HG03354 (cell line): ENCODE results near the gene GRK5.
A peak's percentile ranks its signal among the peaks of the same experiment; 100 is the strongest.

Experiments used
- ATAC-seq: cut with Tn5 transposase; IDR thresholded peaks from one replicate; pipeline ENCODE4 v1.9.1; 2021; ENCODE audit warnings: mild to moderate bottlenecking; ENCODE audit not compliant: unreplicated experiment, poor library complexity, severe bottlenecking

The GRK5 gene

GRCh38 chr10:119289227-119289920, 82.0 kb downstream of the GRK5 start:
- no peak for ATAC-seq

- no peak for ATAC-seq
Measured at GRCh38 chr10:119290301-119291048, 83.1 kb downstream of the GRK5 start.

- ATAC-seq = no peak
Measured at GRCh38 chr10:119291223-119291900, 84.0 kb downstream of the GRK5 start.

GRCh38 chr10:119292968-119293760, 85.8 kb downstream of the GRK5 start:
- no peak for ATAC-seq

- no peak for ATAC-seq
Measured at GRCh38 chr10:119296703-119297102, 89.3 kb downstream of the GRK5 start.

GRCh38 chr10:119297207-119297968, 90.0 kb downstream of the GRK5 start:
- no peak for ATAC-seq

- ATAC-seq = no peak
Measured at GRCh38 chr10:119298810-119299209, 91.4 kb downstream of the GRK5 start.

GRCh38 chr10:119299531-119299930, 92.2 kb downstream of the GRK5 start:
- ATAC-seq = peak; percentile 52

GRCh38 chr10:119301397-119301796, 94.0 kb downstream of the GRK5 start:
- no peak for ATAC-seq

- no peak for ATAC-seq
Measured at GRCh38 chr10:119302172-119302571, 94.8 kb downstream of the GRK5 start.

GRCh38 chr10:119302591-119303253, 95.4 kb downstream of the GRK5 start:
- ATAC-seq = no peak

- ATAC-seq = no peak
Measured at GRCh38 chr10:119303886-119304285, 96.5 kb downstream of the GRK5 start.

GRCh38 chr10:119304541-119304940, 97.2 kb downstream of the GRK5 start:
- ATAC-seq = no peak

GRCh38 chr10:119305860-119306513, 98.6 kb downstream of the GRK5 start:
- ATAC-seq = peak; percentile 69

GRCh38 chr10:119306514-119306951, 99.2 kb downstream of the GRK5 start:
- ATAC-seq = peak; percentile 88

- no peak for ATAC-seq
Measured at GRCh38 chr10:119306986-119307392, 99.6 kb downstream of the GRK5 start.

- no peak for ATAC-seq
Measured at GRCh38 chr10:119308089-119308488, 100.7 kb downstream of the GRK5 start.
